ENCODE results near the gene KIAA2012. TPM values are rescaled to one million over a fixed set of nuclear protein-coding genes. Genes with fewer than 3 reads are reported as not detected.

The KIAA2012 gene
- total RNA-seq, 1 donor from 2014 or later, result not detected

DNA sequence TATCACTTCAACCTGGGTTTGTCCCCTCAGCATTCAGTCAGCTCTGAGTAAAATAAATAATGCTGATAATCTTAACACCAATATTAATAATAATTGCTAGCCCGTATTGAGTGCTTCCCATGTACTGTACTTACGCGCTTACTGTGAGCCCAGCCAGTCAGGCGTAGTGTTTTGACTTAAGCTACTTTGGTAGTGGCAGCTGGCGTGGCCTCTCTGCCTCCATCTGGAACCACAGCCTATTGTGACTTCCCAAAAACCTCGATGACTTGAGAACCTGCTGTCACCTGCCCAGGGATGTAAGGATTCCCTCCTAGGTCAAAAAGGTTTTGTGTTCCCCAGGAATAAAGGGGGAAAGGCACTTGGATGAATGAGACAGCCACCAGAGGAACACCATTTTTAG, 112.1 kb downstream of the KIAA2012 start:
- H3K27me3 Mint-ChIP-seq, result no peaks in the 10 kb centered on the region
- H3K4me3 Mint-ChIP-seq (ENCODE audit: low read depth), result no peak overlapping the region
- H3K27ac Mint-ChIP-seq, result no peak overlapping the region
- peaks cover 4% of the 10 kb centered on the region for H3K9me3 Mint-ChIP-seq (ENCODE audit: low read depth)
- no peak for DNase-seq (ENCODE audit: low spot score, unreplicated experiment)
- H3K36me3 Mint-ChIP-seq (ENCODE audit: insufficient read depth), result no peaks in the 10 kb centered on the region
- peaks cover 3% of the 10 kb centered on the region for H3K4me1 Mint-ChIP-seq (ENCODE audit: low read depth)
- TF ChIP-seq, protein P1, sequence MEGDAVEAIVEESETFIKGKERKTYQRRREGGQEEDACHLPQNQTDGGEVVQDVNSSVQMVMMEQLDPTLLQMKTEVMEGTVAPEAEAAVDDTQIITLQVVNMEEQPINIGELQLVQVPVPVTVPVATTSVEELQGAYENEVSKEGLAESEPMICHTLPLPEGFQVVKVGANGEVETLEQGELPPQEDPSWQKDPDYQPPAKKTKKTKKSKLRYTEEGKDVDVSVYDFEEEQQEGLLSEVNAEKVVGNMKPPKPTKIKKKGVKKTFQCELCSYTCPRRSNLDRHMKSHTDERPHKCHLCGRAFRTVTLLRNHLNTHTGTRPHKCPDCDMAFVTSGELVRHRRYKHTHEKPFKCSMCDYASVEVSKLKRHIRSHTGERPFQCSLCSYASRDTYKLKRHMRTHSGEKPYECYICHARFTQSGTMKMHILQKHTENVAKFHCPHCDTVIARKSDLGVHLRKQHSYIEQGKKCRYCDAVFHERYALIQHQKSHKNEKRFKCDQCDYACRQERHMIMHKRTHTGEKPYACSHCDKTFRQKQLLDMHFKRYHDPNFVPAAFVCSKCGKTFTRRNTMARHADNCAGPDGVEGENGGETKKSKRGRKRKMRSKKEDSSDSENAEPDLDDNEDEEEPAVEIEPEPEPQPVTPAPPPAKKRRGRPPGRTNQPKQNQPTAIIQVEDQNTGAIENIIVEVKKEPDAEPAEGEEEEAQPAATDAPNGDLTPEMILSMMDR (IDR thresholded peaks at IDR 0.05; ENCODE audit: unreplicated experiment), result no peak

DNA sequence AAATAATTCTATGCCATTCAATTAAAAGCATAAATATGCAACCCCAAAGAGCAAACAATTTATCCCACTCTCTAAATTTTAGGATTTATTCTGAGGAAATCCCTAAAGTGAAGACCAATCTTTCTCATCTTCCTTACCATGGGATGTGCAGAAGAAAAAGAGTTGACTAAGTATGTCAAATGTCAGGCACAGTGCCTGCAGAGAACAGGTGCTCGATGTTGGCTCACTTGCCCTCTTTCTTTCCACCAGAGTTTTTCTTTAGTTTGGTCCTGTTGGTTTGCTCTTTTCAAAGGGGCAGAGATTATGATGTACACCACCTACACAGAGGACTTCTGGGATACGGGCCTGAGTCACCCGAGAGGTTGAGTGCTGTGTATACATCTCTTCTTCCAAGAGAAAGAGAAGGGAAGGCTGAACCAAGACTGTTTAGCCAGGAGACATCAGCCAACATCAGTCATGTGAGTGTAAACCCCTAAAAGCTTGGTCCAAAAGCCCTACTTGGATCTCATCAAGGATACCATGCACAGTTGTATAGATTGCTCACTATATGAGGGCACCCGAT, 113.7 kb downstream of the KIAA2012 start:
- H3K4me3 Mint-ChIP-seq (ENCODE audit: low read depth), result no peak overlapping the region
- TF ChIP-seq, protein P1 (IDR thresholded peaks at IDR 0.05; ENCODE audit: unreplicated experiment), result no peak
- H3K27me3 Mint-ChIP-seq, result no peaks in the 10 kb centered on the region
- peaks cover 3% of the 10 kb centered on the region for H3K4me1 Mint-ChIP-seq (ENCODE audit: low read depth)
- DNase-seq (ENCODE audit: low spot score, unreplicated experiment), result no peak
- H3K27ac Mint-ChIP-seq, result no peak overlapping the region
- peaks cover 4% of the 10 kb centered on the region for H3K9me3 Mint-ChIP-seq (ENCODE audit: low read depth)
- H3K36me3 Mint-ChIP-seq (ENCODE audit: insufficient read depth), result no peaks in the 10 kb centered on the region

DNA sequence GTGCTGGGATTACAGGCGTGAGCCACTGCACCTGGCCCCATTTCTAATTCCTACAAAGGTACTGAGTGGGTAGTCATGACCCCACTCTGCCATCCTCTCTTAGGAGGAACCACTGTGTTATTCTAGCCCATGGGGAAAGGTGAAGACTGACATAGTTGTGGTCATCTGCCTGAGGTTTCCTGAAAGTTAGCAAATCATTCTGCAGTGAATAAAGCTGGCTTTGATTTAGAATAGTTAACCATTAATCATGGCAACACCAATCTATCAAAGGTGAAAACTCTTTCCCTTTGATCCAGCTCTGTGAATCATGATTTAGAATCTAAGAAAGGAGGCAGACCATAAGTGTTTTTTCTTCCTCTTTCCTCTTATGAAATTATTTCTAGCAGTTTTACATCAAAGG, 114.5 kb downstream of the KIAA2012 start:
- peaks cover 3% of the 10 kb centered on the region for H3K4me1 Mint-ChIP-seq (ENCODE audit: low read depth)
- H3K36me3 Mint-ChIP-seq (ENCODE audit: insufficient read depth), result no peaks in the 10 kb centered on the region
- H3K9me3 Mint-ChIP-seq (ENCODE audit: low read depth), result peaks cover 1% of the 10 kb centered on the region
- no peak overlapping the region for H3K27ac Mint-ChIP-seq
- no peak overlapping the region for H3K4me3 Mint-ChIP-seq (ENCODE audit: low read depth)
- TF ChIP-seq, protein P1 (IDR thresholded peaks at IDR 0.05; ENCODE audit: unreplicated experiment), result no peak
- no peaks in the 10 kb centered on the region for H3K27me3 Mint-ChIP-seq
- no peak for DNase-seq (ENCODE audit: low spot score, unreplicated experiment)

DNA sequence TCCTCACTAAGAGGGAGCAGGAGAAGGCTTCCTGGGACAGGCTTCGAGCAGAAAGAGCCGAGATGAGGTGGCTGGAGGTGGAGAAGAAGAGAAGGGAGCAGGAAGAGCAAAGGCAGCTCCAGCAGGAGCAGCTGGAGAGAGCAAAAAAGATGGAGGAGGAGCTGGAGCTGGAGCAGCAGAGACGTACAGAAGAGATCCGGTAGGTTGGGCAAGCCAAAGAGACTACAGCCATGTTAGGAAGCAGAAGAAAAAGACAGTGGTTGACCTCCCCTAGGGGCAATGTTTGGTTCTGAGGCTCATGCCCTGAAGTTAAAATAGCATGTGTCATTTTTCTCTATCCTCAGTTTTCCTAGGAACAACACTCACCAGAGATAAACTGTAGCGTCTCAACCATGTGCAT, 120.2 kb downstream of the KIAA2012 start:
- H3K4me3 Mint-ChIP-seq (ENCODE audit: low read depth), result no peak overlapping the region
- no peaks in the 10 kb centered on the region for H3K4me1 Mint-ChIP-seq (ENCODE audit: low read depth)
- no peaks in the 10 kb centered on the region for H3K27me3 Mint-ChIP-seq
- TF ChIP-seq, protein P1 (IDR thresholded peaks at IDR 0.05; ENCODE audit: unreplicated experiment), result no peak
- DNase-seq (ENCODE audit: low spot score, unreplicated experiment), result no peak
- no peak overlapping the region for H3K27ac Mint-ChIP-seq
- H3K36me3 Mint-ChIP-seq (ENCODE audit: insufficient read depth), result no peaks in the 10 kb centered on the region
- H3K9me3 Mint-ChIP-seq (ENCODE audit: low read depth), result no peaks in the 10 kb centered on the region

DNA sequence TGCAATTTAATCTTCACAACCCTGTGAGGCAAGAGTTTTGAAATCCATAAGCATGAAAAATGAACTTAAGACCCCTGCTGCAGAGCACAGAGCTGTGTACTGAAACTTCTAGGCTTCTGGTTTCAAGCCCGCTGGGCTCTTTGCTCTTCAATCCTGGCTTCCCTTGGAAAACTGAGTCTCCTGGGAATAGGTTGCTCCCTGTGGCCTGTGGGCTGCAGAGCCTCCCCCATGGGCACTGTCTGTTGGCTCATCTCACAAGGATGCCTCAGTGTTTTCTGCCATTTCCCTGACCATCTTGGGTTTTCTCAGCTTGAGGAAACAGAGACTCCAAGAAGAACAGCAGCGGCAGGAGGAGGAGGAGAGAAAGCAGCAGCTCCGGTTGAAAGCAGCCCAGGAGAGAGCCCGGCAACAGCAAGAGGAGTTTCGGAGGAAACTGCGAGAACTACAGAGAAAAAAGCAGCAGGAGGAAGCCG, 120.9 kb downstream of the KIAA2012 start:
- H3K4me3 Mint-ChIP-seq (ENCODE audit: low read depth), result no peak overlapping the region
- no peaks in the 10 kb centered on the region for H3K36me3 Mint-ChIP-seq (ENCODE audit: insufficient read depth)
- no peaks in the 10 kb centered on the region for H3K9me3 Mint-ChIP-seq (ENCODE audit: low read depth)
- no peaks in the 10 kb centered on the region for H3K27me3 Mint-ChIP-seq
- H3K4me1 Mint-ChIP-seq (ENCODE audit: low read depth), result no peaks in the 10 kb centered on the region
- TF ChIP-seq, protein P1 (IDR thresholded peaks at IDR 0.05; ENCODE audit: unreplicated experiment), result no peak
- peak overlapping the region; percentile 9 for H3K27ac Mint-ChIP-seq
- DNase-seq (ENCODE audit: low spot score, unreplicated experiment), result no peak
